Astrocyte of the cerebellum (primary cell): ENCODE data around the gene PRKCA.

Source experiments
- DNase-seq: peaks from one replicate; pipeline ENCODE4 v3.0.0-alpha.2; 2011; ENCODE audit warnings: low read depth
- H3K4me3 ChIP-seq: 2 replicates; pipeline ENCODE4 v1.5.1; 2011; ENCODE audit warnings: mild to moderate bottlenecking, low read depth, low read length, moderate library complexity
- CTCF ChIP-seq: IDR thresholded peaks from 2 replicates; pipeline ENCODE4 v1.5.1; 2012; ENCODE audit warnings: low read length, low read depth, moderate library complexity, mild to moderate bottlenecking; ENCODE audit errors: missing control alignments
- in situ Hi-C: cut with HindIII; loops from 2 replicates; pipeline ENCODE4 v1.10.0; 2017; ENCODE audit warnings: low sequenced_read_pairs

Gene PRKCA

DNA sequence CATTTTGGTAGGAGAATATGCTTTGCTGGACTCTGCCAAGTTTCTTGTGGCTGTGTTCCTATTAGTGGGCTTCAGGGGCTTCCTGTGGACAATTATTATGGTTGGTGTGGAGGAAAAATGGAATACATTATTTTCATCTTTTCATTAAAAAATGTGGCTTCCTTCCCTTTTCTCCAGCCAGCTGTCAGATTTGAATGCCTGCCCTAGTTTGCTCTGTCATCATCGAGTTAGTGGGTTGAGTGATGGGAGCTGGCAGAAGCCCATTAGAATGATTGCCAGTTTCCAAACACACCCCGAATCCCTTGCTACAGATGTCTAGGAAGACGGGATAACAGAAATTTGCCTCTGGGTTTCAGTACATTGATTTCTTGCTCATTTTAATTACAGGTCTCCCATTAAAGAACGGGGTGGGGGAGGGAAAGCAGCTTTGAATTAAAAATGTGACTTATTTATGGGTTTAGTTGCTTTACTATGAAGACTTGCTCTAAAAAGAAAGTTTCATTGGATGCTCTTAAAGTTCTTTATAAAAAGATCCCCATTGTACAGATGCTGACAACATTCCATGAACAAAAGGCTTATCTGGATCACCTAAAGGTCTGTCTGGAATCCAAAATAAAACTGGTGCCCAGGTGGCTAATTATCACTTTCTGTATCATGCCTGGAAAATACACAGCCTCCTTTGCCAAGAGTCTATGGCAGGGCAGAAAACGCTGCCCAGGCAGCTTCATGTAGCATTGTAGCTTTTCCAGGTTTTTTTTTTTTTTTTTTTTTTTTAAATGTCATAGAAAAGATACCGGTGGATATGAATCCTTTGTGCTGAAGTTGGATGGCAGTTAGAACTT lies 103.6 kb downstream of the PRKCA start:
- in situ Hi-C loops: no loop called here
- DNase-seq: no peak
- no peak overlapping the region for H3K4me3 ChIP-seq
- no peak for TF ChIP-seq CTCF

DNA sequence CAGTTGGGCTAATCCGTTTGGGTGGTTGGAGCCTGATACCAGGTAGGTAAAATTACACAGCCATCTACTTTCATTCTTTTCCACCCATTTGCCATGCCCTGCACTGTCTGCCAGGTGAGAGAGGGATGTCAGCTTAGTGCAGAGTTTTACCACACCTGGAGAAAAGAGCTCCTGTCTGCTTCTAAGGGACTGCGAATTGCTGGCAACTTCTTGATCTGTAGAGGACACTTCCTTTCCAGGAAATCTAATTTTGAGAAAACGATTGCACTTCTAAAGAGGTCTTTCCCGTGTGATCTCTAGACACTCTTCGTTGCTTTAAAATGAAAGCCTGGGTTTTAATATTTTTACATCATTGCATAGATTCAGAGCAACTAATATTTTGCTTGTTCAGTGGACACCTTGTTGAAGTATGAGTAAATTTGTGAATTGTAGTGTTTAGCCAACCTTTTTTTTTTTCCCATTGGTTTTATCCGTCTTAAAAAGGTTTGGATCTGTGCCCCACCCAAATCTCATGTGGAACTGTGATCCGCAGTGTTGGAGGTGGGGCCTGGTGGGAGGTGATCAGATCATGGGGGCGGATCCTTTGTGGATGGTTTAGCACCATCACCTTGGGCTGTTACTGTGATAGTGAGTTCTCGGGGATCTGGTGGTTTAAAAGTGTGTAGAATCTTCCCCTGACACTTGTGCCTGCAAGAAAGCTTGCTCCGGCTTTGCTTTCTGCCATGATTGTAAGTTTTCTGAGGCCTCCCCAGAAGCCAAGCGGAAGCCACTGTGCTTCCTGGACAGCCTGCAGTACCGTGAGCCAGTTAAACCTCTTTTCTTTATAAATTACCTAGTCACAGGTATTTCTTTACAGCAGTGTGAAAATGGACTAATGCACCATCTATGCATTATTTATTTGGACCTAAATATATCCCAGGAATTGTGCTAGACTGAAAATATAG lies 104.6 kb downstream of the PRKCA start:
- H3K4me3 ChIP-seq: no peak overlapping the region
- no peak for DNase-seq
- TF ChIP-seq CTCF: no peak
- in situ Hi-C loops: no loop called here

DNA sequence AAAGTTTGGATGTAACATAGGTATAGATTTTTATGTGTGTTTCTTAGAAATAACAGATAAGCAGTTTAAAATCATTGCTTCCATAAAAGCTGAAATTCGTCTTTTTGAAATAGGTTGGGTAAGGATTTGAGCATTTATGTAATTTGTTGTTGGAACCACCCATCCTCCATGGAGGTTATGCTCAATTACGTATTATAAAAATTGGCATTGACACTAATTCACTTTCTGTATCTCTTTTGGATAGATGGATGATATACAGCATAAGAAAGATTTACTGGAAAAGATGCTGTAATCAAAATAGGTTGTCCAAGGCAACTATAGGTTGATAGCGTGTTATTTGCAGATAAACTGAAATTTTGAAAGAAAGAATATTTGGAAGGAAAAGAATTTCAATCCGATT lies 105.5 kb downstream of the PRKCA start:
- DNase-seq: no peak
- no peak for TF ChIP-seq CTCF
- H3K4me3 ChIP-seq: no peak overlapping the region
- in situ Hi-C loops: no loop called here

- in situ Hi-C loops: no loop called here
- no peak for TF ChIP-seq CTCF
- DNase-seq: no peak
- no peak overlapping the region for H3K4me3 ChIP-seq
Measured at GRCh38 chr17:66411520-66411919, 109.1 kb downstream of the PRKCA start.

GRCh38 chr17:66412857-66413558 lies 110.6 kb downstream of the PRKCA start:
- in situ Hi-C loops: no loop called here
- no peak for TF ChIP-seq CTCF
- DNase-seq: no peak
- no peak overlapping the region for H3K4me3 ChIP-seq
